Astrocyte of the spinal cord (primary cell): Measurements from ENCODE around the gene SPATS2L.

Experiments used
- DNase-seq: peaks from one replicate; pipeline ENCODE4 v3.0.0; 2011; ENCODE audit warnings: low read depth, low spot score
- H3K4me3 ChIP-seq: 2 replicates; pipeline ENCODE4 v1.5.1; 2011; ENCODE audit warnings: low read depth, mild to moderate bottlenecking, low read length, moderate library complexity
- in situ Hi-C: cut with HindIII; loops from 2 replicates; pipeline ENCODE4 v1.10.0; 2017; ENCODE audit warnings: low sequenced_read_pairs
- TF ChIP-seq, protein P1 (sequence below): IDR thresholded peaks from 2 replicates; pipeline ENCODE4 v1.5.1; 2012; ENCODE audit warnings: low read depth, mild to moderate bottlenecking, low read length, inconsistent platforms

SPATS2L gene

GRCh38 chr2:200396781-200397242 lies 90.3 kb downstream of the SPATS2L start:
- in situ Hi-C loops, result no loop called here
- DNase-seq, result peak; percentile 56
- no peak overlapping the region for H3K4me3 ChIP-seq
- TF ChIP-seq, protein P1, sequence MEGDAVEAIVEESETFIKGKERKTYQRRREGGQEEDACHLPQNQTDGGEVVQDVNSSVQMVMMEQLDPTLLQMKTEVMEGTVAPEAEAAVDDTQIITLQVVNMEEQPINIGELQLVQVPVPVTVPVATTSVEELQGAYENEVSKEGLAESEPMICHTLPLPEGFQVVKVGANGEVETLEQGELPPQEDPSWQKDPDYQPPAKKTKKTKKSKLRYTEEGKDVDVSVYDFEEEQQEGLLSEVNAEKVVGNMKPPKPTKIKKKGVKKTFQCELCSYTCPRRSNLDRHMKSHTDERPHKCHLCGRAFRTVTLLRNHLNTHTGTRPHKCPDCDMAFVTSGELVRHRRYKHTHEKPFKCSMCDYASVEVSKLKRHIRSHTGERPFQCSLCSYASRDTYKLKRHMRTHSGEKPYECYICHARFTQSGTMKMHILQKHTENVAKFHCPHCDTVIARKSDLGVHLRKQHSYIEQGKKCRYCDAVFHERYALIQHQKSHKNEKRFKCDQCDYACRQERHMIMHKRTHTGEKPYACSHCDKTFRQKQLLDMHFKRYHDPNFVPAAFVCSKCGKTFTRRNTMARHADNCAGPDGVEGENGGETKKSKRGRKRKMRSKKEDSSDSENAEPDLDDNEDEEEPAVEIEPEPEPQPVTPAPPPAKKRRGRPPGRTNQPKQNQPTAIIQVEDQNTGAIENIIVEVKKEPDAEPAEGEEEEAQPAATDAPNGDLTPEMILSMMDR, result no peak

DNA sequence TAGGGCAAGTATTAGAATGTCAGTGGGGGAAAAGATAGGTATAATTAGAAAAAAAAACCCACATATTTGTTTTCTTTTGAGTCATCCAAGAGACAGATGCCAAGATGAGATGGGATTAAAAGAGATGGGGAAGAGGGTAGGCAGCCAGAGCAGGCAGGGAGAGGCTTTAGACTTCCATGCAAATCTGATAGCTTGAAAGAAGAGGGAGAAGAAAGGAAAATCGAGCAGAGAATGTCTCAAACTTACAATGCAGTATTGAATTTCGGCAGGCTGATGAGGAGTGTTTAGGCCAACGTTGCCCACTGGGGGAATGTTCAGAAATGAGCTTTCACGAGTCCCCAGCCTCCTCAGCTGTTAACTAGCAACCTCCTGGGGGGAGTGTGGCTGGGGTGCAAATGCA lies 91.3 kb downstream of the SPATS2L start:
- TF ChIP-seq, protein P1, result peak; percentile 7
- peak; percentile 62 for DNase-seq
- H3K4me3 ChIP-seq, result no peak overlapping the region
- in situ Hi-C loops, result no loop called here

DNA sequence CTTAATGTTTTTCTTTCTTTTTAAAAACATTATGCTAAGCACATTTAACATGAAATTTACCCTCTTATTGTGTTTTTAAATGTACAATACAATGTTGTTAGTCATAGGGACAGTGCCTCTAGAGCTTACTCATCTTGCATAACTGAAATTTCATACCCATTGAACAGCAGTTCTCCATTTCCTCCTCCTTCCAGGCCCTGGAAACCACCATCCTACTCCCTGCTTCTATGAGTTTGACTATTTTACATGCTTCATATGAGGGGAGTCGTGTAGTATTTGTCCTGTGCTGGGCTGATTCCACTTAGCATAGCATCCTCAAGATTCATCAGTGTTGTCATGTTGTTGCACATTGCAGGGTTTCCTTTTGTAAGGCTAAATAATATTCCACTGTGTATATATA lies 92.6 kb downstream of the SPATS2L start:
- no peak overlapping the region for H3K4me3 ChIP-seq
- TF ChIP-seq, protein P1, result no peak
- in situ Hi-C loops, result no loop called here
- DNase-seq, result peak; percentile 64

DNA sequence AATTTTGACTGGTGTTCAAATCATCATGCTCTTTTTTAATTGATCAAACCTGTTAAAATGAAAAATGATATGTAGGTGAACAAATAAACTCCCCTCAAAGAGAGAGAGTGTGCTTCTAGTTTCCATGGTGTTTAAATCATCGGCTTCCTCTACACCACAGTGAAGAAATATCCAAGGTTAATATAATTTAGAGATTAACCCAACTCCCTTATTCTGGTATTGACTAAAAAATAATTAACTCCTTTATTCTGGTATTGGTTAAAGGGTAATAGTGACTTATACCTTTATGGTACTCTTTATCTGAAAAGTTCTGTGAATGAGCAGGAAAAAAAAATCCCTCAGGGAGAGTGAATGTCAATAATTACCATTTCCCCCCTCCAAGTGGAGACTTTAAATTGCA lies 93.1 kb downstream of the SPATS2L start:
- DNase-seq, result no peak
- TF ChIP-seq, protein P1, result no peak
- in situ Hi-C loops, result no loop called here
- H3K4me3 ChIP-seq, result no peak overlapping the region

- in situ Hi-C loops, result no loop called here
- DNase-seq, result no peak
These were observed 97.3 kb downstream of the SPATS2L start for GRCh38 chr2:200403814-200404213.

GRCh38 chr2:200404615-200405014 lies 98.1 kb downstream of the SPATS2L start:
- DNase-seq, result no peak
- TF ChIP-seq, protein P1, result no peak
- H3K4me3 ChIP-seq, result no peak overlapping the region
- in situ Hi-C loops, result no loop called here

More at GRCh38 chr2:200403814-200404213, 97.3 kb downstream of the SPATS2L start:
- H3K4me3 ChIP-seq, result no peak overlapping the region
- TF ChIP-seq, protein P1, result no peak
